Caco-2 (cell line): ENCODE data around the gene ME3. TPM values are rescaled to one million over a fixed set of nuclear protein-coding genes. Genes with fewer than 3 reads are reported as not detected.

Experiments
- BruUV-seq: library from RNA; stranded (reverse); fragments of 400-500 nt; replicated peaks from 2 replicates; lab custom pipeline; 2021; lab: Mats Ljungman, UMichigan
- CTCF ChIA-PET: fragments of 300-600 bp; sonication (Branson Sonifier 250); formaldehyde crosslinking; loops from one replicate; lab custom pipeline; 2022; ENCODE audit warnings: antibody characterized with exemption; lab: Charles Lee
- POLR2A ChIA-PET: fragments of 300-600 bp; sonication (Branson Sonifier 250); formaldehyde crosslinking; loops from one replicate; lab custom pipeline; 2022; ENCODE audit warnings: antibody characterized with exemption; lab: Charles Lee
- DNase-seq, 2 experiments: peaks; one replicate each; pipeline versions ENCODE4 v3.0.0 to v3.0.0-alpha.2; 2020 to 2022
- H3K27me3 ChIP-seq: replicated peaks from 2 replicates; pipeline ENCODE4 v1.6.0; 2011; ENCODE audit warnings: low read length; ENCODE audit not compliant: control insufficient read depth, insufficient read depth
- H3K36me3 ChIP-seq: 2 replicates; pipeline ENCODE4 v1.5.1; 2011; ENCODE audit warnings: low read length; ENCODE audit not compliant: control insufficient read depth, insufficient read depth
- H3K4me1 ChIP-seq: fragments of 250-450 bp; sonication (Bioruptor Pico); 2 replicates; pipeline ENCODE4 v1.5.1; 2020; ENCODE audit warnings: mild to moderate bottlenecking
- H3K4me3 ChIP-seq: 2 replicates; pipeline ENCODE4 v1.5.1; 2011; ENCODE audit warnings: low read depth, mild to moderate bottlenecking, control low read depth, low read length
- H3K9me3 ChIP-seq: fragments of 250-450 bp; sonication (Bioruptor Pico); 2 replicates; pipeline ENCODE4 v1.5.1; 2020; ENCODE audit warnings: mild to moderate bottlenecking, moderate library complexity
- H3K27ac Mint-ChIP-seq: one replicate; pipeline ENCODE4 v1.8.0; 2022; ENCODE audit warnings: mixed read lengths; ENCODE audit not compliant: unreplicated experiment
- H3K27me3 Mint-ChIP-seq: one replicate; pipeline ENCODE4 v1.8.0; 2022; ENCODE audit warnings: mixed read lengths; ENCODE audit not compliant: insufficient read depth, unreplicated experiment
- H3K36me3 Mint-ChIP-seq: one replicate; pipeline ENCODE4 v1.8.0; 2022; ENCODE audit warnings: mild to moderate bottlenecking, mixed read lengths; ENCODE audit not compliant: insufficient read depth, unreplicated experiment
- H3K4me1 Mint-ChIP-seq: one replicate; pipeline ENCODE4 v1.8.0; 2022; ENCODE audit warnings: low read depth, mixed read lengths; ENCODE audit not compliant: unreplicated experiment
- H3K4me3 Mint-ChIP-seq: one replicate; pipeline ENCODE4 v1.8.0; 2022; ENCODE audit warnings: mild to moderate bottlenecking, moderate library complexity, mixed read lengths; ENCODE audit not compliant: unreplicated experiment
- H3K9me3 Mint-ChIP-seq: one replicate; pipeline ENCODE4 v1.8.0; 2022; ENCODE audit warnings: mixed read lengths; ENCODE audit not compliant: unreplicated experiment
- CTCF ChIP-seq, 2 experiments: fragments of 200-600 bp in 1 of 2; IDR thresholded peaks; 1 replicate in 1 of 2; 2 replicates in 1 of 2; pipeline versions ENCODE4 v1.5.1 to v1.8.0; 2011 to 2022; ENCODE audit warnings: antibody characterized with exemption in 1 of 2, control low read depth in 1 of 2, inconsistent platforms in 1 of 2, low read depth in 1 of 2, low read length in 1 of 2, mild to moderate bottlenecking in 1 of 2, moderate library complexity in 1 of 2; ENCODE audit not compliant: insufficient read depth in 1 of 2, severe bottlenecking in 1 of 2, unreplicated experiment in 1 of 2
- intact Hi-C: fragments of 100-400 bp; cut with micrococcal nuclease; formaldehyde crosslinking; loops from one replicate; pipeline ENCODE4 v1.10.0; 2022; ENCODE audit not compliant: unreplicated experiment
- total RNA-seq: library from RNA; stranded (reverse); gene quantifications from 2 replicates; pipeline ENCODE4 v1.2.3, GENCODE V29; 2022

Gene ME3
- total RNA-seq, 1 experiment from 2014 or later, result 32.8 TPM

DNA sequence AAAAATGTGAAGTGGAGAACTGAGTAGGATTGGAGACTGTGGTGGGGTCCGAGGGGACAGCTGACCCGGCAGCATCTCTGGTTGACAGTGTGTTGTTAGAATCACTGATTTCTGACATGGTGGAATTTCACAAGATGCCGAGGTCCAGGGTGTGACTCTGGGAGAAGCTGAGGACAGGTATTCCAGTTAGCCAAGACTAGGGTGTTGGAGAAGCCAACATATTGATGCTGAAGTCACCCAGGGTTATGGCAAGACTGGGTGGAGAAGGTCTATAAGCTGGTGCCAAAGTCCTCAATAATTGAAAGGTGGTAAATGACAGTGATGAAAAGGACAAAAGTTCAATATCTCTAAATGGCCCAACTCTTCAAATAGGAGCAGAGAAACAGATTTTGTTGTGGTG is 86.1 kb downstream of the ME3 start:
- POLR2A ChIA-PET, result no interaction called here
- H3K27ac Mint-ChIP-seq, result no peak overlapping the region
- no peaks in the 10 kb centered on the region for H3K27me3 Mint-ChIP-seq
- H3K4me1 ChIP-seq, result peaks cover 34% of the 10 kb centered on the region
- H3K4me3 Mint-ChIP-seq, result no peak overlapping the region
- DNase-seq, result no peak
- CTCF ChIA-PET, result no interaction called here
- H3K27me3 ChIP-seq, result no peaks in the 10 kb centered on the region
- H3K9me3 ChIP-seq, result no peaks in the 10 kb centered on the region
- intact Hi-C loops, result no loop called here
- no peaks in the 10 kb centered on the region for H3K36me3 ChIP-seq
- BruUV-seq, result no TSS peak
- no peaks in the 10 kb centered on the region for H3K36me3 Mint-ChIP-seq
- H3K9me3 Mint-ChIP-seq, result no peaks in the 10 kb centered on the region
- H3K4me3 ChIP-seq, result no peak overlapping the region
- TF ChIP-seq CTCF (IDR thresholded peaks at IDR 0.05; ENCODE audit: insufficient read depth in 1 of 2, low read depth in 1 of 2, low read length in 1 of 2, severe bottlenecking in 1 of 2, unreplicated experiment in 1 of 2), result no peak
- peaks cover 15% of the 10 kb centered on the region for H3K4me1 Mint-ChIP-seq

DNA sequence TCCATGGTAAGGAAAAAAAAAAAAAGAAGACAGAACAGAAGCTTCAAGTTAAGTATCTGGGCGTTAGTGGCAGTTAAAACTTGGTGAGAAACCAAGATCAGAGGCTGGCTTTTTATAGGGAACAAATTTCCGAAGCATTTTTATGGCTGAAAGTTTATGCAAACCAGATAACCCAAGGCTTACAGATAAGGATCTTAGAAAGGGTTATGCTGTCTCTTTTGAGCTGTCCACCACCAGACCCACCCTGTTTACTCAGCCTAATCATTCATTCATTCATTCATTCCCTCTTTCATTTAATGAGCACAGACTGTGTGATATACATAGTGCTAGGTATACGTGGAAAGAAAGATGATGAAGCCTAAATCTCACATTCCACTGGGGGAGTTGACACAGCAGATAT is 89.5 kb downstream of the ME3 start:
- no peak for TF ChIP-seq CTCF (IDR thresholded peaks at IDR 0.05; ENCODE audit: insufficient read depth in 1 of 2, low read depth in 1 of 2, low read length in 1 of 2, severe bottlenecking in 1 of 2, unreplicated experiment in 1 of 2)
- H3K9me3 ChIP-seq, result no peaks in the 10 kb centered on the region
- DNase-seq, result peak; percentile 46 to 53
- intact Hi-C loops, result loop anchor here (1.0 kb wide), 1 partner anchor 84 kb away; no protein-coding TSS in a partner anchor
- no peaks in the 10 kb centered on the region for H3K36me3 Mint-ChIP-seq
- no TSS peak for BruUV-seq
- no peaks in the 10 kb centered on the region for H3K27me3 ChIP-seq
- POLR2A ChIA-PET, result interaction anchor here (0.6 to 0.7 kb wide), 3 partner anchors 128 to 396 kb away, joined by 3 to 7 read pairs (median 3); no protein-coding TSS in a partner anchor
- H3K4me3 ChIP-seq, result no peak overlapping the region
- H3K36me3 ChIP-seq, result no peaks in the 10 kb centered on the region
- H3K4me3 Mint-ChIP-seq, result peak overlapping the region; percentile 18
- peaks cover 58% of the 10 kb centered on the region for H3K4me1 ChIP-seq
- CTCF ChIA-PET, result interaction anchor here (0.6 to 2.4 kb wide), 5 partner anchors 13 to 198 kb away, joined by 3 to 15 read pairs (median 4); no protein-coding TSS in a partner anchor
- peak overlapping the region; percentile 23 for H3K27ac Mint-ChIP-seq
- peaks cover 21% of the 10 kb centered on the region for H3K4me1 Mint-ChIP-seq
- no peaks in the 10 kb centered on the region for H3K9me3 Mint-ChIP-seq
- H3K27me3 Mint-ChIP-seq, result no peaks in the 10 kb centered on the region

- H3K4me1 ChIP-seq, result peaks cover 58% of the 10 kb centered on the region
- BruUV-seq, result no TSS peak
- no peaks in the 10 kb centered on the region for H3K36me3 Mint-ChIP-seq
- ChIA-PET POLR2A (no interaction called here), CTCF (interaction anchor here (0.8 to 1.3 kb wide), 3 partner anchors 9 to 237 kb away, joined by 3 to 8 read pairs (median 5); no protein-coding TSS in a partner anchor)
- DNase-seq, result no peak
- no peaks in the 10 kb centered on the region for H3K9me3 ChIP-seq
- no peaks in the 10 kb centered on the region for H3K36me3 ChIP-seq
- H3K4me3 ChIP-seq, result no peak overlapping the region
- TF ChIP-seq CTCF (IDR thresholded peaks at IDR 0.05; ENCODE audit: insufficient read depth in 1 of 2, low read depth in 1 of 2, low read length in 1 of 2, severe bottlenecking in 1 of 2, unreplicated experiment in 1 of 2), result no peak
- H3K4me1 Mint-ChIP-seq, result peaks cover 21% of the 10 kb centered on the region
- H3K27ac Mint-ChIP-seq, result no peak overlapping the region
- H3K9me3 Mint-ChIP-seq, result no peaks in the 10 kb centered on the region
- no peak overlapping the region for H3K4me3 Mint-ChIP-seq
- no peaks in the 10 kb centered on the region for H3K27me3 ChIP-seq
- no peaks in the 10 kb centered on the region for H3K27me3 Mint-ChIP-seq
- intact Hi-C loops, result no loop called here
These were observed 91.9 kb downstream of the ME3 start for GRCh38 chr11:86580535-86580934.
